GM12873 (cell line): ENCODE results near the gene SLC17A3.

Experiments used
- TF ChIP-seq, protein P1 (sequence below): IDR thresholded peaks from 2 replicates; pipeline ENCODE4 v1.5.1; 2012; ENCODE audit warnings: low read depth, mild to moderate bottlenecking, moderate library complexity, low read length, control low read depth; ENCODE audit not compliant: insufficient read depth; ENCODE audit errors: missing control alignments

The SLC17A3 gene

DNA sequence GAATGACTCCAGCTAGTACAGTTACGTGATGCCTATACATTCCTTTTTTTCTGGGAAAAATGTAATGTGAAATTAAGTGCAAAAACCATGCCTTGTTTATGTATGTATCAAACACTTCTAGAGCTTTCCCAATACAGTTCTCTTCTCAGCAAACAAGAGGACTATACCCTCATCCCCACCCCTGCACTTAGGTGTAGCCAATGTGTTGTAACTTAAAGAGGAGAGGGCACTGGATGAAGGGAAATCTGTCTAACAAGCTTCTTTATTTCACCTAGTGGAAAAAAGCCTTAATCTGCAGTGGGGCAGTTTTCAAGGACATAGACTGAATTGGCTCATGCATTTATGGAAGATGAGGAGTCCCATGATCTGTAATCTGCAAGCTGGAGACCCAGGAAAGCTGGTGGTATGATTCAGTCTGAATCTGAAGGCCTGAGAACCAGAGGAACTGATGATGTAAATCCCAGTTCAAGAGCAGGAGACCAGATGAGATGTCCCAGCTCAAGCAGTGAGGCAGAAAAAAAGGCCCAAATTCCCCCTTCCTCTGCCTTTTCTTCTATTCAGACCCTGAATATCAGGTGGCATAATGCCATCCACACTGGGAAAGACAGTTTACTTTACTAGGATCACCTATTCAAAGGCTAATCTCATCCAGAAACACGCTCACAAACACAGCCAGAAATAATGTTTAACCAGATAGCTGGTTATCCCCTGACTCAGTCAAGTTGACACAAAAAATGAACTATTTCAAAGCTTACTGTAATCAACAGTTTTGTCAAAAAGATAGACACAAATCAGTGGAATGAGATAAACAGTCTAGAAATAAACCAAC is 25.8 kb upstream of the SLC17A3 start:
- TF ChIP-seq, protein P1, sequence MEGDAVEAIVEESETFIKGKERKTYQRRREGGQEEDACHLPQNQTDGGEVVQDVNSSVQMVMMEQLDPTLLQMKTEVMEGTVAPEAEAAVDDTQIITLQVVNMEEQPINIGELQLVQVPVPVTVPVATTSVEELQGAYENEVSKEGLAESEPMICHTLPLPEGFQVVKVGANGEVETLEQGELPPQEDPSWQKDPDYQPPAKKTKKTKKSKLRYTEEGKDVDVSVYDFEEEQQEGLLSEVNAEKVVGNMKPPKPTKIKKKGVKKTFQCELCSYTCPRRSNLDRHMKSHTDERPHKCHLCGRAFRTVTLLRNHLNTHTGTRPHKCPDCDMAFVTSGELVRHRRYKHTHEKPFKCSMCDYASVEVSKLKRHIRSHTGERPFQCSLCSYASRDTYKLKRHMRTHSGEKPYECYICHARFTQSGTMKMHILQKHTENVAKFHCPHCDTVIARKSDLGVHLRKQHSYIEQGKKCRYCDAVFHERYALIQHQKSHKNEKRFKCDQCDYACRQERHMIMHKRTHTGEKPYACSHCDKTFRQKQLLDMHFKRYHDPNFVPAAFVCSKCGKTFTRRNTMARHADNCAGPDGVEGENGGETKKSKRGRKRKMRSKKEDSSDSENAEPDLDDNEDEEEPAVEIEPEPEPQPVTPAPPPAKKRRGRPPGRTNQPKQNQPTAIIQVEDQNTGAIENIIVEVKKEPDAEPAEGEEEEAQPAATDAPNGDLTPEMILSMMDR = no peak

DNA sequence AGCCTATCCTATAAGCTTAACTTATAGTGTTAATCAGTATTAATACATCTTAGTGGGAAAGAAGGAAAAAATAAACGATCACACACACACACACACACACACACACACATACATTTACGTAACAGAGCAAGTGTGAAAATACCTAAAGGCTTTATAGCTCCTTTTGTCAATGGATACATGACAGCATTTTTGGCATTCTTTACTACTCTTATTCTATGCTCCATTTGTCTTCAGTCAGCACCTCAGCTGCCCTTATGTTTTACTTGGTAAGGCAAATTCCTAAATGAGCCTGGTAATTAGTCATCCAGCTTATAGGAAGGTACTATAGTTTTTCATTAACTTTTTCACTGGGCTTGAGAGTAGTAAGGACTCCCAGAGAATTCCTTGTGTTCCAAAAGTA is 25.1 kb upstream of the SLC17A3 start:
- TF ChIP-seq, protein P1 = no peak

DNA sequence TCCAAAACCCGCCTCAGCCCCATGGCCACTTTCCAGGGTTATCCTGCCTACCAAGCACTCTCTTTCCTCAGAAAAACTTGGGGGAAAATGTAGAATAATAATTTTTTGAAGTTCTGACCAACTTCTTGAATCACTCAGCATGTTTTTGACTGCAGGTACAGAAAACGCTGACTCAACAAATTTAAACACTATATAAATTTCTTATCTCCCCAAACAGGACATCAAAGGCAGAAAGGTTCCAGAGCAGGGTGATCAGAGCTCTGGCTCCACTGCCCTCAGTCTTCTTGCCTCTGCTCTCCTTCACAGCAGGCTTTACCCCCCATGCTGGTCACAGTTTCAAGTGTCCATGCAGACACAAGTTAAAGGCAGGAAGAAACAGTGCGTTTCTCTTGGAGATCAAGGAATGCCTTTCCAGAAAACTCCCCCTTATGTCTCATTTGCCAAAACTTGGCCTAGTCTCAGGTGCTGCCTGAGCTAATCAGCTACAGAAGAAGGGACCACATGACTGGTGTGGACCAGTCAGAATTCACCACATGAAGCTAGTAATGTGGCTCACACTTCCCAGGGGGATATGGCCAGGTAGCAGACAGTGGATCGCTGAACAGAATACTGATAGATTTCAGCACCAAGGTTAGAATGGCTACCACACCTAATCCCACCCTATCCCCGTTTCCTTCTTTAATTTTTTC is 24.4 kb upstream of the SLC17A3 start:
- TF ChIP-seq, protein P1 = no peak

DNA sequence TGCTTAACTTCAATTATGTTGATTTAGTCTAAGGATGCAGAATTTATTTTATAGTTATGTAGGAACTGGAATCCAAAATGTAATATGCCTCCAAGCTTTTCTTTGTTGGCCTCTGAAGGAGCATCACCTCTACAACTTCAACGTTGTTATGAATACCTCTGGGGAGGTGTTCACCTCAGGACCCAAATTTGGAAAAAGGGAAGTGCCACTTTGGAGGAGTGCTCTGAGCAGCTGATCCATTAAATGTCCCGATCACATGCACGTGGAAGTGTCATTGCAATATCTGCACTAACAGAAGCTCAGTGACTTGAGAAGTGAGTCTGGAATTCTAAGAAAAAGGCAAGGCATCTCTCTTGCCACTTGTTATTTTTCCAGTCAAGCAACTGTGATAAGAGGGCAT is 22.2 kb upstream of the SLC17A3 start:
- TF ChIP-seq, protein P1 = no peak

DNA sequence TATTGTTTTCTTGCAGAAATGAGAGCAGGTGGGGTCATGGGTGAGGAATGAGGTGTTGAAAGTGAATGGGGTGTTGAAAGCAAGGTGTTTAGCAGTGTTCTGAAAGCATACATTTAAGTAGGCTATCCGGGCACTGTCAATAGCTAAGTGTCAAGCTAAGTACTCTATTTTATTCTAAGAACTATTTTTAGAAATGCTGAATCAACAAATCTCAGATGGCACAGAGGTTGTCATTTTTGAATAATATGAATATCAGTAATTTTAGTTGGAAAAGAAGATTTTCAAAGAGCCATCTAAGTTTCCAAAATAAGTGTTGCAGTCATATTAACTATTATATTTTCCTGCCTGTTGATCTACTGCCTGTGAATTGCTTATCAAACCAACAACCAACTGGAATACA is 21.7 kb upstream of the SLC17A3 start:
- TF ChIP-seq, protein P1 = no peak

DNA sequence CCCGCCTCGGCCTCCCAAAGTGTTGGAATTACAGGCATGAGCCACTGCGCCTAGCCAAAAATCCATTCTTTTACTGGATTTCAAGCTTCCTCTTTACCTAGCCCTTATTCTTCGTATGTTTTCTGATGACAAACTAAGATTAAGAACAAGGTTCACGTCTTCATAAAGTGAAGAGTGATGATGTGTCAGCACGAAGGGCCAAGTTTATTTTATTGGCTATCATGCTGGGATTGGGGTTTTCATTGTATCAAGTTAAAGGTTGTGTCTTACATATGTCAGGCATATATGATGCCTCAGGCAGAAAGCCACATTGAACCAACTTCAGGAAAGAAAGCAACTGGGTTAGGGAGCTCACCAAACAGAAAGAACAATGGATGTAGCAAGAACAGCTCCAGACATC is 19.7 kb upstream of the SLC17A3 start:
- TF ChIP-seq, protein P1 = no peak

DNA sequence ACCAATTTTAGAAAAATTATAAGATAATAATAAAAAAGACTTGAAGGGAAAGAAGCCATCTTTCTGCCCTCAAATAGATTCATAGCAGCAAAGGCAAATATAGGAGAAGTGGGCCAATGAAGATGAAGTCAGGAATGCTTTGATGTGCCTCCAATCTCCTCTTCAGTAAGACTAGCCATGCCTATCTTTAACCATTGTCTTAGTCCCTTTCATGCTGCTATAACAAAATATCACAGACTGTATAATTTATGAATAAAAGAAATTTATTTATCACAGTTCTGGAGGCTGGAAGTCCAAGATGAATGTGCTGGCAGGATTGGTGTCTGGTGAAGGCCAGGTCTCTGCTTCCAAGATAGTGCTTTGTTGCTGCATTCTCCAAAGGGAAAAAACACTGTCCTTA is 18.8 kb upstream of the SLC17A3 start:
- TF ChIP-seq, protein P1 = no peak
